CD1c-positive myeloid dendritic cell (primary cell): ENCODE measurements around the gene MYO5B.
A peak's percentile ranks its signal among the peaks of the same experiment; 100 is the strongest.
"Not testable (repeated sequence)": the region's sequence is repeated elsewhere in the genome, so short reads cannot be mapped to it uniquely, and the experiment has no call there.

Experiments
- DNase-seq: peaks from one replicate; pipeline ENCODE4 v3.0.0-alpha.2; 2016; ENCODE audit errors: extremely low spot score

MYO5B gene

GRCh38 chr18:49837316-49837835 lies 357.6 kb downstream of the MYO5B start:
- not testable (repeated sequence) for DNase-seq

GRCh38 chr18:49835405-49835804 lies 359.5 kb downstream of the MYO5B start:
- DNase-seq, result no peak

GRCh38 chr18:49834258-49834657 lies 360.7 kb downstream of the MYO5B start:
- no peak for DNase-seq

- no peak for DNase-seq
Observed at GRCh38 chr18:49833814-49834213, 361.1 kb downstream of the MYO5B start.

GRCh38 chr18:49832221-49832647 lies 362.7 kb downstream of the MYO5B start:
- DNase-seq, result no peak

GRCh38 chr18:49827996-49828395 lies 367.0 kb downstream of the MYO5B start:
- no peak for DNase-seq

- peak; percentile 34 for DNase-seq
Observed at GRCh38 chr18:49819823-49820671, 374.9 kb downstream of the MYO5B start.

GRCh38 chr18:49819071-49819662 lies 375.8 kb downstream of the MYO5B start:
- no peak for DNase-seq

- DNase-seq, result no peak
Observed at GRCh38 chr18:49817947-49818346, 377.0 kb downstream of the MYO5B start.

- DNase-seq, result no peak
Observed at GRCh38 chr18:49815927-49816326, 379.0 kb downstream of the MYO5B start.

GRCh38 chr18:49814147-49814499 lies 380.8 kb downstream of the MYO5B start:
- peak; percentile 54 for DNase-seq

GRCh38 chr18:49813319-49814146 lies 381.4 kb downstream of the MYO5B start, which contains the start of gene ACAA2:
Gene ACAA2 (minus strand): TSS chr18:49813533. CDS start chr18:49813484, 49 bp downstream.
- peak; percentile 96 for DNase-seq

- peak; percentile 71 for DNase-seq
Observed at GRCh38 chr18:49813069-49813318, 382.0 kb downstream of the MYO5B start.

- no peak for DNase-seq
Observed at GRCh38 chr18:49812286-49813068, 382.5 kb downstream of the MYO5B start.

GRCh38 chr18:49811151-49811938 lies 383.6 kb downstream of the MYO5B start:
- no peak for DNase-seq

- not testable (repeated sequence) for DNase-seq
Observed at GRCh38 chr18:49808553-49809191, 386.3 kb downstream of the MYO5B start.

- no peak for DNase-seq
Observed at GRCh38 chr18:49804096-49804495, 390.9 kb downstream of the MYO5B start.

- no peak for DNase-seq
Observed at GRCh38 chr18:49802623-49803022, 392.3 kb downstream of the MYO5B start.

- not testable (repeated sequence) for DNase-seq
Observed at GRCh38 chr18:49800491-49800890, 394.5 kb downstream of the MYO5B start.

- DNase-seq, result not testable (repeated sequence)
Observed at GRCh38 chr18:49799806-49800205, 395.1 kb downstream of the MYO5B start.
